Thyroid gland (tissue), 4 donors: ENCODE measurements around the gene DACH1.

Source experiments
- POLR2A ChIP-seq, 2 donors: fragments of 450-650 bp; IDR thresholded peaks; one replicate each; pipeline ENCODE4 v1.6.1; 2017; ENCODE audit warnings: antibody characterized with exemption in 2 of 2, mild to moderate bottlenecking in 2 of 2, moderate library complexity in 1 of 2
- TF ChIP-seq, protein P1 (sequence below), 6 experiments: fragments of 200-600 bp in 3 of 6; fragments of 450-650 bp in 3 of 6; sonication (generic) in 3 of 6; IDR thresholded peaks; one replicate each; pipeline ENCODE4 v1.5.1; 2016 to 2019; ENCODE audit warnings: antibody characterized with exemption in 6 of 6, mild to moderate bottlenecking in 2 of 6, inconsistent platforms in 1 of 6, moderate library complexity in 1 of 6

DNA sequence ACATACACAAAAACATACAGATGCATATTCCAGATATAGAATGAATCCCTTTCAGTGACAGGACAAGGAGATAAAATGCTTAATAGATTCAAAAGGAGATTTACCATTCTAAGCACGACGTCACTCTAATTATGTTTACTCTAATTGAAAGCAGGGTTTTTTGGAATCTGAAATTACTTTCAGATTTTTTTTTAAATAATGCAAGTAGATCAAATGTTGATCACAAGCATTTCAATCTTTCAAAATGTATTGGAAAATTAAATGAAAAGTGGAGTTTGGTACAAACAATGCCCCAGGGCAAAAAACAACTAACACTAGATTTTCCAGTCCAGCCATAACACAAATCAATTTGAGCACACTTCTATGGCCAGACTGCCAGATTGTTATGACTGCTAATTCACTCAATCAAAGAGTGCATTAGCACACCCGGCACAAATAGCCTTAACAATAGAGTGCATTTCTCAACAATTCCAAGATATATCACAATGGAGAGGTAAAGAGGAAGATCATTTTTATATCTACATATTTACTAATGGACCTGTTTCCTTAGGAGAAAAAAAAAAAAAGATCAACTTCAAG, 4.3 kb upstream of the DACH1 start:
- TF ChIP-seq, protein P1, sequence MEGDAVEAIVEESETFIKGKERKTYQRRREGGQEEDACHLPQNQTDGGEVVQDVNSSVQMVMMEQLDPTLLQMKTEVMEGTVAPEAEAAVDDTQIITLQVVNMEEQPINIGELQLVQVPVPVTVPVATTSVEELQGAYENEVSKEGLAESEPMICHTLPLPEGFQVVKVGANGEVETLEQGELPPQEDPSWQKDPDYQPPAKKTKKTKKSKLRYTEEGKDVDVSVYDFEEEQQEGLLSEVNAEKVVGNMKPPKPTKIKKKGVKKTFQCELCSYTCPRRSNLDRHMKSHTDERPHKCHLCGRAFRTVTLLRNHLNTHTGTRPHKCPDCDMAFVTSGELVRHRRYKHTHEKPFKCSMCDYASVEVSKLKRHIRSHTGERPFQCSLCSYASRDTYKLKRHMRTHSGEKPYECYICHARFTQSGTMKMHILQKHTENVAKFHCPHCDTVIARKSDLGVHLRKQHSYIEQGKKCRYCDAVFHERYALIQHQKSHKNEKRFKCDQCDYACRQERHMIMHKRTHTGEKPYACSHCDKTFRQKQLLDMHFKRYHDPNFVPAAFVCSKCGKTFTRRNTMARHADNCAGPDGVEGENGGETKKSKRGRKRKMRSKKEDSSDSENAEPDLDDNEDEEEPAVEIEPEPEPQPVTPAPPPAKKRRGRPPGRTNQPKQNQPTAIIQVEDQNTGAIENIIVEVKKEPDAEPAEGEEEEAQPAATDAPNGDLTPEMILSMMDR (IDR thresholded peaks at IDR 0.05) = no peak
- no peak for TF ChIP-seq POLR2A (IDR thresholded peaks at IDR 0.05)
